B cell (primary cell): ENCODE data around the gene ZNF329. TPM values are rescaled to one million over a fixed set of nuclear protein-coding genes. Genes with fewer than 3 reads are reported as not detected.
"Not testable (repeated sequence)": the region's sequence is repeated elsewhere in the genome, so short reads cannot be mapped to it uniquely, and the experiment has no call there.

Experiments used
- ATAC-seq: fragments of 200-7000 bp; cut with Tn5 transposase; one replicate; pipeline ENCODE4 v1.10.0; 2021; ENCODE audit warnings: low read depth, mild to moderate bottlenecking, moderate number of reproducible peaks, moderate library complexity
- CTCF ChIA-PET: fragments of 350-600 bp; sonication (Branson Sonifier 250); formaldehyde crosslinking; loops from one replicate; lab custom pipeline; 2021; ENCODE audit warnings: antibody characterized with exemption, inconsistent platforms; lab: Charles Lee
- POLR2A ChIA-PET: fragments of 350-600 bp; sonication (Branson Sonifier 250); formaldehyde crosslinking; loops from one replicate; lab custom pipeline; 2021; ENCODE audit warnings: antibody characterized with exemption; lab: Charles Lee
- DNase-seq: peaks from one replicate; pipeline ENCODE4 v3.0.0; 2013
- H2AFZ ChIP-seq: 2 replicates; pipeline ENCODE4 v1.6.1; 2012; ENCODE audit warnings: mild to moderate bottlenecking, low read depth, low read length; ENCODE audit not compliant: insufficient read depth, poor library complexity, severe bottlenecking
- H3K27ac ChIP-seq, 2 donors: 1 replicate in 1 of 2; 2 replicates in 1 of 2; pipeline ENCODE4 v1.5.1; 2012 to 2013; ENCODE audit warnings: low read length in 2 of 2, mild to moderate bottlenecking in 2 of 2, moderate library complexity in 1 of 2
- H3K27me3 ChIP-seq, 4 experiments: fragments of 200-600 bp in 1 of 4; sonication (generic) in 1 of 4; replicated peaks in 1 of 4; 1 replicate in 2 of 4; 2 replicates in 2 of 4; pipeline versions ENCODE4 v1.6.1 to v1.7.0; 2013 to 2016; ENCODE audit warnings: low read length in 3 of 4, mild to moderate bottlenecking in 2 of 4, mixed read lengths in 1 of 4, moderate library complexity in 1 of 4; ENCODE audit not compliant: insufficient read depth in 4 of 4, control insufficient read depth in 3 of 4; ENCODE audit errors: control extremely low read depth in 1 of 4
- H3K36me3 ChIP-seq, 2 experiments: replicated peaks in 1 of 2; 1 replicate in 1 of 2; 2 replicates in 1 of 2; pipeline versions ENCODE4 v1.6.1 to v1.7.1; 2013; ENCODE audit warnings: low read length in 1 of 2; ENCODE audit not compliant: insufficient read depth in 2 of 2, control insufficient read depth in 1 of 2; ENCODE audit errors: control extremely low read depth in 1 of 2, extremely low read depth in 1 of 2
- H3K4me1 ChIP-seq, 2 donors: fragments of 200-600 bp in 1 of 2; sonication (generic) in 1 of 2; 1 replicate in 1 of 2; 2 replicates in 1 of 2; pipeline versions ENCODE4 v1.5.1 to v1.6.1; 2013 to 2017; ENCODE audit warnings: low read length in 2 of 2; ENCODE audit not compliant: control insufficient read depth in 2 of 2, insufficient read depth in 2 of 2
- H3K4me2 ChIP-seq: replicated peaks from 2 replicates; pipeline ENCODE3; 2012; ENCODE audit warnings: mild to moderate bottlenecking, low read depth, low read length; ENCODE audit not compliant: poor library complexity, severe bottlenecking
- H3K4me3 ChIP-seq, 5 experiments: fragments of 200-600 bp in 1 of 5; sonication (generic) in 1 of 5; 1 replicate in 3 of 5; 2 replicates in 2 of 5; pipeline versions ENCODE4 v1.5.1 to v1.7.0; 2011 to 2016; ENCODE audit warnings: low read length in 4 of 5, mild to moderate bottlenecking in 4 of 5, low read depth in 2 of 5, control low read depth in 1 of 5, moderate library complexity in 1 of 5; ENCODE audit not compliant: insufficient read depth in 1 of 5; ENCODE audit errors: control extremely low read depth in 1 of 5, extremely low read depth in 1 of 5
- H3K79me2 ChIP-seq: fragments of 200-600 bp; sonication (generic); one replicate; pipeline ENCODE4 v1.6.0; 2016; ENCODE audit warnings: low read length; ENCODE audit not compliant: control insufficient read depth, insufficient read depth
- H3K9ac ChIP-seq: fragments of 200-600 bp; sonication (generic); 2 replicates; pipeline ENCODE4 v1.6.1; 2017; ENCODE audit warnings: mild to moderate bottlenecking, low read length, moderate library complexity
- H3K9me3 ChIP-seq, 3 donors: one replicate each; pipeline versions ENCODE4 v1.6.1 to v1.7.1; 2013; ENCODE audit warnings: low read length in 2 of 3; ENCODE audit not compliant: control insufficient read depth in 2 of 3, insufficient read depth in 1 of 3; ENCODE audit errors: control extremely low read depth in 1 of 3
- H4K20me1 ChIP-seq: 2 replicates; pipeline ENCODE4 v1.6.0; 2012; ENCODE audit warnings: mild to moderate bottlenecking, low read length; ENCODE audit not compliant: insufficient read depth, control insufficient read depth, poor library complexity, severe bottlenecking
- H3K27ac Mint-ChIP-seq: one replicate; pipeline ENCODE4 v1.8.0; 2021; ENCODE audit warnings: mixed read lengths
- H3K27me3 Mint-ChIP-seq: one replicate; pipeline ENCODE4 v1.8.0; 2021; ENCODE audit warnings: mixed read lengths
- H3K4me1 Mint-ChIP-seq: one replicate; pipeline ENCODE4 v1.8.0; 2021; ENCODE audit warnings: mixed read lengths
- H3K4me3 Mint-ChIP-seq: one replicate; pipeline ENCODE4 v1.8.0; 2021; ENCODE audit warnings: mixed read lengths
- H3K9me3 Mint-ChIP-seq: one replicate; pipeline ENCODE4 v1.8.0; 2022; ENCODE audit warnings: mixed read lengths; ENCODE audit not compliant: insufficient read depth
- EZH2 ChIP-seq: IDR thresholded peaks from 2 replicates; pipeline ENCODE4 v1.6.1; 2012; ENCODE audit warnings: borderline replicate concordance, low read depth, mild to moderate bottlenecking, moderate library complexity, low read length; ENCODE audit not compliant: insufficient read depth, poor library complexity, severe bottlenecking
- WGBS: methylation state at CpG from one replicate; pipeline ENCODE4 v1.1.5; 2013; ENCODE audit warnings: missing lambda C conversion rate; ENCODE audit not compliant: insufficient coverage; 5-methylcytosine and 5-hydroxymethylcytosine counted together
- intact Hi-C: fragments of 100-400 bp; cut with micrococcal nuclease; formaldehyde crosslinking; loops from one replicate; pipeline ENCODE4 v1.10.0; 2022
- polyA plus RNA-seq: library from polyadenylated mRNA; depleted of rRNA; stranded (reverse); fragments of >200 nt; gene quantifications from 2 replicates; pipeline ENCODE4 v1.2.3, GENCODE V29; 2012
- total RNA-seq, 2 donors: library from RNA; stranded (reverse); fragments of 120-200 nt in 1 of 2; gene quantifications; 1 replicate in 1 of 2; 2 replicates in 1 of 2; pipeline versions ENCODE4 v1.2.3 to v1.2.4, GENCODE V29; 2013 to 2022
- TF ChIP-seq, protein P1 (sequence below): fragments of 200-600 bp; IDR thresholded peaks from one replicate; pipeline ENCODE4 v1.8.0; 2022; ENCODE audit warnings: antibody characterized with exemption, mild to moderate bottlenecking

Gene ZNF329
- total and polyA plus RNA-seq, 2 donors (not counting 1 experiment from before 2014, with no cell fraction given) = 5.4 to 12.5 TPM

DNA sequence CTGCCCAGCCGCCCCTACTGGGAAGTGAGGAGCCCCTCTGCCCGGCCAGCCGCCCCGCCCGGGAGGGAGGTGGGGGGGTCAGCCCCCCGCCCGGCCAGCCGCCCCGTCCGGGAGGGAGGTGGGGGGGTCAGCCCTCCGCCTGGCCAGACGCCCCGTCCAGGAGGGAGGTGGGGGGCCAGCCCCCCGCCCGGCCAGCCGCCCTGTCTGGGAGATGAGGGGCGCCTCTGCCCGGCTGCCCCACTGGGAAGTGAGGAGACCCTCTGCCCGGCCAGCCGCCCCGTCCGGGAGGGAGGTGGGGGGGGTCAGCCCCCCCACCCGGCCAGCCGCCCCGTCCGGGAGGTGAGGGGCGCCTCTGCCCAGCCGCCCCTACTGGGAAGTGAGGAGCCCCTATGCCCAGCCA is 3.1 kb downstream of the ZNF329 start:
- H3K27ac ChIP-seq, CTCF ChIA-PET, H3K9ac ChIP-seq, H4K20me1 ChIP-seq, H3K27ac Mint-ChIP-seq, H3K4me2 ChIP-seq, H3K27me3 Mint-ChIP-seq, H3K9me3 Mint-ChIP-seq, H3K4me3 Mint-ChIP-seq, intact Hi-C loops, H3K36me3 ChIP-seq, DNase-seq, H3K4me3 ChIP-seq, H2AFZ ChIP-seq, H3K27me3 ChIP-seq, POLR2A ChIA-PET, ATAC-seq: not testable (repeated sequence)
- H3K79me2 ChIP-seq = peaks cover 68% of the 10 kb centered on the region
- H3K4me1 Mint-ChIP-seq = peaks cover 10% of the 10 kb centered on the region
- peaks cover 10 to 12% of the 10 kb centered on the region in 2 donors for H3K4me1 ChIP-seq
- H3K9me3 ChIP-seq = peaks cover 0 to 36% (median 18%) of the 10 kb centered on the region in 3 donors
- WGBS = no CpG with 5 or more reads among the region's 28 CpGs

DNA sequence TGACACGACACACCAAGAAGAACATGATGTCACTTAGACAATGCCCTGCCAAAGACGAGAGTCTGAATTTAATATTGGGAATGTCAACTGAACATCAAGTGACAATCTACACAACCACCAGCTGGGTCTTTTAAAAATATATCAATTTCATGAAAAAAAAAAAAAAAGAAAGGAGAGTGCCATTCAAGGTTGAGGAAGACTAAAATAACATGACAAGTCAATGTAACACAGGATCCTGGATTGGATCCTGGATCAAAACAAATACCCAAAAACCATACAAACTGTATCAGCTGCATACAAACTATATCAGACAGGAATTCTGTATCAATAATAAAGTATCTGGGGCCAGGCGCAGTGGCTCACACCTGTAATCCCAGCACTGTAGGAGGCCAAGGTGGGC is 4.7 kb downstream of the ZNF329 start:
- no CpG with 5 or more reads among the region's 3 CpGs for WGBS
- peaks cover 60% of the 10 kb centered on the region for H3K79me2 ChIP-seq
- peaks cover 9% of the 10 kb centered on the region for H3K4me1 Mint-ChIP-seq
- POLR2A ChIA-PET = interaction anchor here (0.6 kb wide), 1 partner anchor 212 kb away, joined by 3 read pairs; no protein-coding TSS in a partner anchor
- peaks cover 2% of the 10 kb centered on the region for H3K9me3 Mint-ChIP-seq
- DNase-seq = no peak
- no peaks in the 10 kb centered on the region for H3K27me3 ChIP-seq
- ATAC-seq = no peak
- TF ChIP-seq EZH2 = no peak
- TF ChIP-seq, protein P1, sequence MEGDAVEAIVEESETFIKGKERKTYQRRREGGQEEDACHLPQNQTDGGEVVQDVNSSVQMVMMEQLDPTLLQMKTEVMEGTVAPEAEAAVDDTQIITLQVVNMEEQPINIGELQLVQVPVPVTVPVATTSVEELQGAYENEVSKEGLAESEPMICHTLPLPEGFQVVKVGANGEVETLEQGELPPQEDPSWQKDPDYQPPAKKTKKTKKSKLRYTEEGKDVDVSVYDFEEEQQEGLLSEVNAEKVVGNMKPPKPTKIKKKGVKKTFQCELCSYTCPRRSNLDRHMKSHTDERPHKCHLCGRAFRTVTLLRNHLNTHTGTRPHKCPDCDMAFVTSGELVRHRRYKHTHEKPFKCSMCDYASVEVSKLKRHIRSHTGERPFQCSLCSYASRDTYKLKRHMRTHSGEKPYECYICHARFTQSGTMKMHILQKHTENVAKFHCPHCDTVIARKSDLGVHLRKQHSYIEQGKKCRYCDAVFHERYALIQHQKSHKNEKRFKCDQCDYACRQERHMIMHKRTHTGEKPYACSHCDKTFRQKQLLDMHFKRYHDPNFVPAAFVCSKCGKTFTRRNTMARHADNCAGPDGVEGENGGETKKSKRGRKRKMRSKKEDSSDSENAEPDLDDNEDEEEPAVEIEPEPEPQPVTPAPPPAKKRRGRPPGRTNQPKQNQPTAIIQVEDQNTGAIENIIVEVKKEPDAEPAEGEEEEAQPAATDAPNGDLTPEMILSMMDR = no peak
- no peak overlapping the region for H3K4me3 ChIP-seq
- H3K36me3 ChIP-seq = peaks cover 0 to 7% of the 10 kb centered on the region in 2 experiments
- CTCF ChIA-PET = no interaction called here
- H3K4me3 Mint-ChIP-seq = no peak overlapping the region
- peaks cover 0 to 49% (median 23%) of the 10 kb centered on the region in 3 donors for H3K9me3 ChIP-seq
- no peaks in the 10 kb centered on the region for H3K27me3 Mint-ChIP-seq
- no peak overlapping the region for H2AFZ ChIP-seq
- H4K20me1 ChIP-seq = no peaks in the 10 kb centered on the region
- no peak overlapping the region for H3K27ac Mint-ChIP-seq
- no peak overlapping the region for H3K4me2 ChIP-seq
- no peak overlapping the region for H3K9ac ChIP-seq
- H3K27ac ChIP-seq = no peak overlapping the region
- peaks cover 7 to 8% of the 10 kb centered on the region in 2 donors for H3K4me1 ChIP-seq
- intact Hi-C loops = no loop called here
